ENCODE data around the gene EXOC4. TPM values are rescaled to one million over a fixed set of nuclear protein-coding genes. Genes with fewer than 3 reads are reported as not detected.

The EXOC4 gene
- total RNA-seq, 1 donor from 2014 or later: 84.0 TPM

DNA sequence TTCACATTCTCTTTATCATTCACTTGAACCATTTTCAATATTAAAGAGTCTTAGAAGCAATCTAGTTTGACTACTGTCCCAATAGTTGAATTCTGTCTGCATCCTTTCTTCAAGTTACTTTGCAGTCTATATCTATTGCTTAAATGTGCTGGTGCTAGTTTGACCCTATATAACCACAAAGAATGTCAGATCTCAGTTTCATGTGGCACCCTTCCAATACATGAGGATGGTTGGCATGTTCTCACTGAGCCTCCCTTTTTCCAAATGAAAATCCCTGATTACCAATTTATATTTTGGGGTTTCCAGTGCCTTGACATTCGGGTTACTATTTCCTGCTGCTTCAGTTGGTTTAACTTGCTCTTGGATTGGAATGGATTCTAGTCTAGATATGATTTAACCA is 292.7 kb downstream of the EXOC4 start:
- TF ChIP-seq, protein P1, sequence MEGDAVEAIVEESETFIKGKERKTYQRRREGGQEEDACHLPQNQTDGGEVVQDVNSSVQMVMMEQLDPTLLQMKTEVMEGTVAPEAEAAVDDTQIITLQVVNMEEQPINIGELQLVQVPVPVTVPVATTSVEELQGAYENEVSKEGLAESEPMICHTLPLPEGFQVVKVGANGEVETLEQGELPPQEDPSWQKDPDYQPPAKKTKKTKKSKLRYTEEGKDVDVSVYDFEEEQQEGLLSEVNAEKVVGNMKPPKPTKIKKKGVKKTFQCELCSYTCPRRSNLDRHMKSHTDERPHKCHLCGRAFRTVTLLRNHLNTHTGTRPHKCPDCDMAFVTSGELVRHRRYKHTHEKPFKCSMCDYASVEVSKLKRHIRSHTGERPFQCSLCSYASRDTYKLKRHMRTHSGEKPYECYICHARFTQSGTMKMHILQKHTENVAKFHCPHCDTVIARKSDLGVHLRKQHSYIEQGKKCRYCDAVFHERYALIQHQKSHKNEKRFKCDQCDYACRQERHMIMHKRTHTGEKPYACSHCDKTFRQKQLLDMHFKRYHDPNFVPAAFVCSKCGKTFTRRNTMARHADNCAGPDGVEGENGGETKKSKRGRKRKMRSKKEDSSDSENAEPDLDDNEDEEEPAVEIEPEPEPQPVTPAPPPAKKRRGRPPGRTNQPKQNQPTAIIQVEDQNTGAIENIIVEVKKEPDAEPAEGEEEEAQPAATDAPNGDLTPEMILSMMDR (IDR thresholded peaks at IDR 0.05; ENCODE audit: insufficient read depth, low read length, severe bottlenecking): no peak
- Histone ChIP-seq H3K27me3 (ENCODE audit: control insufficient read depth, insufficient read depth, low read length) (no peaks in the 10 kb centered on the region), H3K36me3 (ENCODE audit: control insufficient read depth, insufficient read depth, low read length) (no peaks in the 10 kb centered on the region), H3K4me3 (ENCODE audit: low read depth, low read length) (no peak overlapping the region)
- FAIRE-seq (no peak), DNase-seq (ENCODE audit: low read depth) (peak; percentile 42)

GRCh38 chr7:133547981-133548380 is 295.1 kb downstream of the EXOC4 start:
- TF ChIP-seq, protein P1 (IDR thresholded peaks at IDR 0.05; ENCODE audit: insufficient read depth, low read length, severe bottlenecking): no peak
- FAIRE-seq: no peak
- H3K27me3 ChIP-seq (ENCODE audit: control insufficient read depth, insufficient read depth, low read length): no peaks in the 10 kb centered on the region
- no peak for DNase-seq (ENCODE audit: low read depth)
- H3K4me3 ChIP-seq (ENCODE audit: low read depth, low read length): no peak overlapping the region
- no peaks in the 10 kb centered on the region for H3K36me3 ChIP-seq (ENCODE audit: control insufficient read depth, insufficient read depth, low read length)

GRCh38 chr7:133549633-133550032 is 296.8 kb downstream of the EXOC4 start:
- no peak overlapping the region for H3K4me3 ChIP-seq (ENCODE audit: low read depth, low read length)
- FAIRE-seq (no peak), DNase-seq (ENCODE audit: low read depth) (no peak)
- no peaks in the 10 kb centered on the region for H3K36me3 ChIP-seq (ENCODE audit: control insufficient read depth, insufficient read depth, low read length)
- TF ChIP-seq, protein P1 (IDR thresholded peaks at IDR 0.05; ENCODE audit: insufficient read depth, low read length, severe bottlenecking): no peak
- no peaks in the 10 kb centered on the region for H3K27me3 ChIP-seq (ENCODE audit: control insufficient read depth, insufficient read depth, low read length)

DNA sequence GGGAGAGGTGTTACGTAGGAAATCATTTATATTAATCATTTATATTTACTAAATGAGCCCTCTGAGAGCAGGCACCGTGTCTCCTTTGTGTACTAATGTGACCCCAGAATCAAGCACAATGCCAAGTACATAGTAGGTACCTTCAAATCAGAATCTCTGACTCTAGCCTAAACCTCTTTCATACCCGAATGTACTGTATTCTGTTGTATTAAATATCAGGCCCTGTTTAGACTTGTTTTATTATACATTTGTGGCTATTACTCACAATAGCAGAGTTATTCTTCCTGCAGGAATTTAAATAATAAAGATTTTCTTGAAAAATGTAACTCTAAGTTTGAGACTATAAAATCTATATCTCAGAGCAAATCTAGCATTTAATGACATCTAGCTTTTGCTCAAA is 297.3 kb downstream of the EXOC4 start:
- FAIRE-seq: no peak
- TF ChIP-seq, protein P1 (IDR thresholded peaks at IDR 0.05; ENCODE audit: insufficient read depth, low read length, severe bottlenecking): no peak
- Histone ChIP-seq H3K36me3 (ENCODE audit: control insufficient read depth, insufficient read depth, low read length) (no peaks in the 10 kb centered on the region), H3K4me3 (ENCODE audit: low read depth, low read length) (no peak overlapping the region), H3K27me3 (ENCODE audit: control insufficient read depth, insufficient read depth, low read length) (no peaks in the 10 kb centered on the region)
- peak; percentile 74 for DNase-seq (ENCODE audit: low read depth)

- Histone ChIP-seq H3K4me3 (ENCODE audit: low read depth, low read length) (no peak overlapping the region), H3K27me3 (ENCODE audit: control insufficient read depth, insufficient read depth, low read length) (no peaks in the 10 kb centered on the region), H3K36me3 (ENCODE audit: control insufficient read depth, insufficient read depth, low read length) (no peaks in the 10 kb centered on the region)
- TF ChIP-seq, protein P1 (IDR thresholded peaks at IDR 0.05; ENCODE audit: insufficient read depth, low read length, severe bottlenecking): no peak
- DNase-seq (ENCODE audit: low read depth) (no peak), FAIRE-seq (no peak)
Observed at GRCh38 chr7:133550811-133551210, 297.9 kb downstream of the EXOC4 start.

- H3K36me3 ChIP-seq (ENCODE audit: control insufficient read depth, insufficient read depth, low read length): no peaks in the 10 kb centered on the region
- DNase-seq (ENCODE audit: low read depth) (no peak), FAIRE-seq (no peak)
- no peaks in the 10 kb centered on the region for H3K27me3 ChIP-seq (ENCODE audit: control insufficient read depth, insufficient read depth, low read length)
- no peak overlapping the region for H3K4me3 ChIP-seq (ENCODE audit: low read depth, low read length)
- TF ChIP-seq, protein P1 (IDR thresholded peaks at IDR 0.05; ENCODE audit: insufficient read depth, low read length, severe bottlenecking): no peak
Observed at GRCh38 chr7:133551466-133551865, 298.6 kb downstream of the EXOC4 start.
